Germinal center (tissue), 1 donor: Measurements from ENCODE around the gene FAM234B.
"Not testable (repeated sequence)": the region's sequence is repeated elsewhere in the genome, so short reads cannot be mapped to it uniquely, and the experiment has no call there.

ENCODE experiments used
- DNase-seq: peaks from one replicate; pipeline ENCODE4 v3.0.0; 2012; ENCODE audit warnings: mixed read lengths, low spot score

The FAM234B gene

DNA sequence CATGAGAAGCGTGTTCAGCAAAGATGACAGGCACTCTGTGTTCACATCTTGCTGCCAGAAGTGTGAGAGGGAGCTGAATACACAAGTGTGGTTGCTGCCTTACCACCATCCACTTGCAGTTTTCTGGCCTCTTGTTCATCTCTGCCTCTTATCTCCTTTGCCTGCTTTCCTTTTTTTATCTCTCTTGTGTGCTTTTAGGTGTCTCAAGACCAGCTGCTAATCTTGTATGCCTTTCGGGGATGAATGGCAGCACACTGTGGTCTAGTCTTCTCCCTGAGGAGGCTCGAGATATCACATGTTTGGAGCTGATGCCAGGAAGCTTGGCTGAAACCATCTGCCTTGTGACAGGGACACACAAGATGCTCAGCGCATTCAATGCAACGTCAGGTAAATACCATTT lies 17.2 kb downstream of the FAM234B start:
- DNase-seq = no peak

DNA sequence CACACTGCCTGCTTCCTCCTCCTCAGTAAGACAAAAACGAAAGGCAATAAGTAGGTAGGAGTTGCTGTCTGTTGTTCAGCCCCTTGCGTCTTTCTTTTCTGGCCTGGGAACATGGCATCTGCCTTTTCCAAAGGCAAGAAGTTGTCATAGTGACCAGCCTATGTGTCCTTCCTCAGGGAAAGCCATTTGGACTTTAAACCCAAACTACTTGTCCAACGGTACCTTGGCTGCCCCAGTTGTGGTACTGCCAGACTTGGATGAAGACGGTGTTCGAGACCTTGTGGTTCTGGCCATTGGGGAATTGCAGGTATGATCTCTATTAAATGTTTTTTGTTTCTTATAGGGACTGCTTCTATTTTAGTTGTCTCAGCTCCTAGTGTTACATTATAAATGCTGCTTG lies 18.5 kb downstream of the FAM234B start:
- no peak for DNase-seq

DNA sequence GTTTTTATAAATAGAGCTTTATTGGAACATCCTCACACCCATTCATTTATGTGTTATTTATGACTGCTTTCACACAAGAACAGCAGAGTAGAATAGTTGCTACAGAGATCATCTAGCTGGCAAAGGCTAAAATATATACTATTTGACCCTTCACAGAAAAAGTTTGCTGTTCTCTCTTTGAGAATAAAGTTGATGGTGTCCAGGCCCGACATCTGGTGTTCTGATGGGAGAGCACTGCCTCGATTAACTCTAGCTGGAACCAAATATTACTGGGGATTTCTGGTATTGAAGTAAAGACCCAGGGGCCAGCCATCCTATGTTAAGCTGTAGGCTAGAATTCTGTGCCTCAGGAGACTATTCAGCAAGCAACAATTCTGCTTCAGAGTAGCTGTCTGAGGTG lies 21.8 kb downstream of the FAM234B start:
- no peak for DNase-seq

DNA sequence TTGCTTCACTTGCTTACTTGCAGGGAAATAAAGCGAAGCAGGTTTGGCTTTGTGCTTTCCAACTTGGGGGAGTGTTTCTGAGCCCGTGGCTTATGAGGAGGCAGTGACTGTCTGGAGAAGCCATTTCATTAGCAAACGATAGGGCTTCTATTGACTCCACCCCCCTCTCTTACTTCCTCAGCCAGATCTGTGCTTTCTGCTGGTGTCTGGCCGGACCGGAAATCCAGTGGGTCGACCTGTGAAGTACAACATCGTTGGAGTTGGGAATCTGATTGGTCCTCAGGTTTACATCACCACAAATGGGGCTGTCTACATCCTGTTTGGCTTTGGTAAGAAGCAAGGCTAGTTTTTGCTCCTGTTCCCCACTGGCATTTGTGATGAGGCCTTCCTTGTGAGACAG lies 22.3 kb downstream of the FAM234B start:
- DNase-seq = no peak

DNA sequence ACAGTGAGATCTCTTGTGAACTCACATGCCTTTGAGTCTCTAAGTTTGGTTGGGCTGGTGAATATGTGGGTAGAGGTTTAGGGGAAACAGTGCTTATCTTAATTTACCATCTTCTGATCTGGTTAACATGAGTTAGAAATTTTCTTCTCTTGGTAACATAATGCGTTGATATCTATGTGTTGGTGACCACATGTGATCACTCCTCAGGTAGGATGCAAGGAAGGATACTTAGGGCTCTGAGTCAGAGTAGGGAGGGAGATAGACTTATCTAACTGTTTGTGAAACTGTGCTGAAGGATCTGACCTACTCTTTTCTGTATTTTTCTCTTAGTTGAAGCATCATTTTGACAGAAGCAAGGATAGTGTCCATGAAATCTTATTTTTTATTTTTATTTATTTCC lies 23.1 kb downstream of the FAM234B start:
- DNase-seq = no peak

DNA sequence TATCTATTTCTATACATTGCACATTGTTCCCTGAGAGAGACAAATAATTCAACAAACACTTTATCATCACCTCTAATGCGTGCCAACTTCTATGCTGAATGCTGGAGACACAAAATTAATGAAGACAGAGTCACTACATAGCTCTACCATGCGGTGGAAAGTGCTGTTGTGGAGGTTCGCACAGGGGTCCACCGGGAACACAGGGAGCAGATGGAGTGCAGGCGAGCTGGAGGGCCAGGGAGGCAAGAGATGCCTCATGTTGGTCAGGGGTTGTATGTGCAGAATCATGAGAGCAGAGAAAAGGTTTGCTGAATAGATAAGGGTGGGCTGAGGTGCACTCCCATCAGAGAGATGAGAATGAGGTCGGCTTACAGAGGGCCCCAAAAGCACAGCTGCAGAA lies 25.2 kb downstream of the FAM234B start:
- no peak for DNase-seq

DNA sequence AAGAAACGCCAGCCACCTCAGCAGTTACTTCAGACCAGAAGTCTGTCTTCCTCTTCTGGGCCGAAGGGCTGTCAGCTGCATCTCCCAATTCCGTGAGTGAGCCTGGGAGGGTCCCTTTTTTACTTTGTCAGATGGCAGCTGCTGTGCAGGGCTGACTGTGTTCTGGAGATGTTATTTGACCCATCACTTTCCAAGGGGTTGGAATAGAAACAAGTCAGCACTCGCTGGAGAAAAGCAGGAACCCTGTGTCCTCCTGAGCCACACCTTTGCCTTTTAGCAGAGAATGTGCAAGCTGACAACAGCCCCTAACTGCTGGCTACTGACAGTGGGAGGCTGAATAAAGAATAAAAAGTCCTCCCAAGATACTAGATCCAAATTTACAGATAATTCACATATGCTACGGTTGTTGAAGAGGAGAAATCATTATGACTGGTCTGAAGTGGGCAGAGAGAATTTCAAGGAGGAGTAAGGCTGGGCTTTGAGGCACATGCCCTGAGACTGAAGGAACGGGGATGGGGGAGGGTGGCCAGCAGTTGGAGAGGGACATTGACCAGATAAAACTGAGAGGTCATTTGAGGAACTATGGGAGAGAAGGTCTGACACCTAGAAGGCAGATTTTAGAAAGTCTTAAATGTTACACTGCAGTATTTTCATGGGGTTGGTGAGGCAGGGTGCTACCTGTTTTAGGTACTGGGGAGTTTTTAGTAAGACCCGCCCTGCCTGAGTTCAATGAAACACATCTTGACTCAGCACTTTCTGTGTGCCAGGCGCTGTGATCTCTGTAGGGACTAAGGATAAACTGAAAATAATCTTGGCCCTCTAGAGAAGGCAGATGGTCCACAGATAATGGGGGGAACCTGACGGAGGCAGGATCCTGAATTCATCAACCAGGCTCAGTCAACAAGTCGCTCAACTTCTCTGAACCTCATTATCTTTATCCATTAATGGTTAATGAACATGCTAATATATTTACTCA lies 27.4 kb downstream of the FAM234B start:
- no peak for DNase-seq

DNA sequence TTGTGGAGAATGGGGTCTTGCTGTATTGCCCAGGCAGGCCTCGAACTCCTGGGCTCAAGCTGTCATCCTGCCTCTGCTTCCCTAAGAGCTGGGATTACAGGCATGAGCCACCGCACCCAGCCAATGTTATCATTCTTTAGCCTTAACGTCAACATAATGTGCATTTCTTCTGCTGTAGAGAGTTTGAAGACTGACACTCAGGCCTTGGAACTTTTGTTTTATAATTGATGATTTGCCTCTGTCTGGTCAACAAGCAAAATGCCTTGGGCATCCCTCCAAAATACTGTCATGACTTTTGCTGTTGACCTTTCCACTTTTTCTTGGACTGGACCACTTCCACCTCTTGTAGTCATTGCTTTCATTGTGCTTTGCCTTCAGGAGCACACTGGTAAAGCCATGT lies 29.0 kb downstream of the FAM234B start:
- DNase-seq = no peak

DNA sequence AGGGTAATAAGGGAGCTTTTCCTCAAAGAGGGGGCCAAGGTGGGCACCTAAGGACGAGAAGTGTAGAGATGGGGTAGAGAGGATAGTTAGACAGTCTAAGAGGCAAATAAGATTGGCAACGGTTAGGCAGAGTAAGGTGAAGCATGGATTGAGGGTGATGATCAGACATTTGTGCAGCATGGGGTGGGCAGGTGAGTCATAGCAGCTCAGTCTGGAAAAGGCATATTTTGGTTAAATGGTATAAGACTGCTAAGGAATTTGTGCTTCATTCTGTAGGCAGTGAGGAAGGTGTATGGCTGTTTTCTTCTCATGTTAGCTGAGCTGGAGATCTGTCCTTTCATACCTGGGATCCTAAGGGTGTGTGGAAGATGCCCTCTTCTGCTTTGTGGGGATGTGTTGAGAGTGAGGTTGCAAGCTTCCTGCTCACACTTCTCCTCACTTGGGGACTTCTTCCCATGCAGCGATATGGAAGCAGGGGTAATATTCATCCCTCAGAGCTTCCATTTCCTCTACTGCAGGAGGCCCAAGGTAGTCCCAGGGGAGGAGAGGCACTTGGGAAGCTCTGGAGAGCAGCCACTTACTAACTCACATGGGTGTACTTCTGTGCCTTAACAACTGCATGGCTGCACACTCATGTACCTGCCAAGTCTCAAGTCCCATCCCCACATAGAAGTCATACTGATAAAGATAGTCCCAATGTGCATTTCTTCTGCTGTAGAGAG lies 30.4 kb downstream of the FAM234B start:
- DNase-seq = no peak

DNA sequence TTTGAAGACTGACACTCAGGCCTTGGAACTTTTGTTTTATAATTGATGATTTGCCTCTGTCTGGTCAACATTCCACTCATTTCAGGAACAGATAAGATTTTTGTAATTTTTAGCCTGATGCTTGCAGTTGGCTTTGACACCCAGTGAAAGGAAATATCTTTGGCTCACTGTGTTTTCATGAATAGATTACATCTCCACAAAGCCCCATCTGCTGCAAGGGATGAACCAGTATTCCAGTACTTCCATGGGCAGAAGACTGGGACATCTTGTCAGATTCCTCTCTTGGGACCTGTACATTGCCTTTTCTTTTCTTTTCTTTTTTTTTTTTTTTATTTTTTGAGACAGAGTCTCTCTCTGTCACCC lies 30.9 kb downstream of the FAM234B start:
- no peak for DNase-seq

DNA sequence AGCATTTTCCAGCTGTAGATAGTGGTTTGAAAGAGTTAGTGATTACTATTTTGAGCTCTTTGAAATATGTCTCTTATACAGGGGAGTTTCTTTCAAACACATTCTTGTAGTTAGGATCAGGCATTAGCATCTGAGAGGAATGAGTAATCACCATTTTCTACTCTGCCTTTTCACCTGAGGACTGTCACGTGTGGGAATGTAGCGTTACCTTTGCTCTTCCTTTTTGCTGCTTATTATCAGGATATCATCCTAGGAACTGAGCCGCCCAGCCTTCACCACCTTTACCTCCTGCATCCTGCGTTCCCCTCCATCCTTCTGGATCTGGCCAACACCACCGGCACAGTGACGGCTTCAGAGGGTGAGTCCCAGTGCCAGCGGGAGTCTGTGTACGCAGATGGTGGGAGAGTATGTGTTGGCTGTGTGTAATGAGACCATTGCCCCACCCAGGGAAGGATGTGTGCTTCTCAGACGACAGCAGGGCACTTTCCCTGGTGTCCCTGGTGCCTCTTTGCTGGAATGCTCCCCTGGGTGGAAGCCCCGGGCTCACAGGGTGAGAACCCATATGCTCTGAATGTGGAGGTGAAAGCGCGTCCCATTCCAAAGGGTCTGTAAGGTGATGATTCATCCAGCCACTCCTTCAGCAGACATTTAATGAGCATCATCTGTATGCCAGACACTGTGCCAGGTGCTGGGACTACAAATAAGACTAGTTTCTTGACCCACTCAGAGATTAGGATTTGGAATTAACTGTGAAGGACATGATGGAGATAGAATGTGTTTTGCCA lies 31.8 kb downstream of the FAM234B start:
- DNase-seq = no peak

DNA sequence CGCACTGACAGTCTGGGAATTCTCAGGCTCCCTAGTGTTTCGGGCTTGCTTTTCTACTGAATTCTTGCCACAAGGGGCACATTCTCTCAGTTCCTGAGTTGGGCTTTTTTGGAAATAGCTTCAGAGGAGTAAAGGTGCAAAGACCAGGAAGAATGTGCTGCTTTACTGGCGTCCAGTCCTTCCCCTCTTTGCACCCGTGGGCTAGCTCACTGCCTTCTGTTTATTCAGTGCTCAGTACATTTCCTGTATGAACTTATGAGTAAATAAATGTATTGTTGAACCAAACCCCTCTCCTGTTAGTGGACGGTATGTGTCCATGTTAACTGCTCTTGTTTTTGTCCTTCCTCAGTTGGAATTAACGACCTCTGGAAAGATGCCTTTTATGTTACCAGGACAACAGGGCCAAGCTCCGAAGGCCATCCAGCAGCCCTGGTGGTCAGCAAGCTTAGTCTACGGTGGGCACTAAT lies 35.3 kb downstream of the FAM234B start:
- DNase-seq = no peak

DNA sequence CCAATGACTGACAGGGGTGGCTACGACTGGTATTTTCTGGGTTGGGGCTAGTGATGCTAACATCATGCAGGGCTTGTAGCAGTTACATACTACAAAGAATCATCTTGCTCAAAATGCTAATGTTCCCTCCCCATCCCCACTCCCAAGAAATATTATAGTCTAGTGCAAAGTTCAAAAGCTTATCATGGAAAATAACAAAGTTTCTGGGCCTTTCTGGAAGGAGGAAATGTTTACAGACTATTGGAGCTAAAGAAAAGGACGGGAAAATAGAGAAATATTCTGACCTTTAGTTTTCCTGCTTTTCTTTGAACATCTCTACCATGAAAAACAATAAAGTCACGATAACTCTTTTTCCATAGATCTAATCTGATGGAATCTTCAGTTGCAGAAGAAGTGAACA lies 36.1 kb downstream of the FAM234B start:
- no peak for DNase-seq

DNA sequence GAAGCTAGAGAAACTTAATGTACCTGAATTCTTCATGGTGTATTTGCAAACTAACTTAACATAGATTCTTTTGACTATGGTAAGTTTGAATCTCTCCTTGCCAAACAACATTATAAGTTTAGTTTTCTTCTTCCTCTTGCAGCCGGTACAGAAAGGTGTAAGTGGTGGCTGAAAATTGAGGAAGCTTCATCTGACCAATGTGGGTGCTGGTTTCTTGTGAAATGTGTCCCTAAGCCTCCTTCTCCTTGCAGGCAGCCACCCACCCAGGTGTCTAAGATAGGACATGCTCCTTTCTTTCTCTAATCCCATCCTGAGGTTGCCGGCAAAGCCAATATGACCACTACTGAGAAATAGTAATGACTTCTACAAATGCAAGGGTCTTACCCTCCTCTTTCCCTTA lies 38.7 kb downstream of the FAM234B start:
- DNase-seq = no peak

DNA sequence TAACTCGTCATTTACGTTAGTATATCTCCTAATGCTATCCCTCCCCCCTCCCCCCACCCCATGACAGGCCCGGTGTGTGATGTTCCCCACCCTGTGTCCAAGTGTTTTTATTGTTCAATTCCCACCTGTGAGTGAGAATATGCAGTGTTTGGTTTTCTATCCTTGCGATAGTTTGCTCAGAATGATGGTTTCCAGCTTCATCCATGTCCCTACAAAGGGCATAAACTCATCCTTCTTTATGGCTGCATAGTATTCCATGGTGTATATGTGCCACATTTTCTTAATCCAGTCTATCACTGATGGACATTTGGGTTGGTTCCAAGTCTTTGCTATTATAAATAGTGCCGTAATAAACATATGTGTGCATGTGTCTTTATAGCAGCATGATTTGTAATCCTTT lies 39.5 kb downstream of the FAM234B start:
- DNase-seq = not testable (repeated sequence)

DNA sequence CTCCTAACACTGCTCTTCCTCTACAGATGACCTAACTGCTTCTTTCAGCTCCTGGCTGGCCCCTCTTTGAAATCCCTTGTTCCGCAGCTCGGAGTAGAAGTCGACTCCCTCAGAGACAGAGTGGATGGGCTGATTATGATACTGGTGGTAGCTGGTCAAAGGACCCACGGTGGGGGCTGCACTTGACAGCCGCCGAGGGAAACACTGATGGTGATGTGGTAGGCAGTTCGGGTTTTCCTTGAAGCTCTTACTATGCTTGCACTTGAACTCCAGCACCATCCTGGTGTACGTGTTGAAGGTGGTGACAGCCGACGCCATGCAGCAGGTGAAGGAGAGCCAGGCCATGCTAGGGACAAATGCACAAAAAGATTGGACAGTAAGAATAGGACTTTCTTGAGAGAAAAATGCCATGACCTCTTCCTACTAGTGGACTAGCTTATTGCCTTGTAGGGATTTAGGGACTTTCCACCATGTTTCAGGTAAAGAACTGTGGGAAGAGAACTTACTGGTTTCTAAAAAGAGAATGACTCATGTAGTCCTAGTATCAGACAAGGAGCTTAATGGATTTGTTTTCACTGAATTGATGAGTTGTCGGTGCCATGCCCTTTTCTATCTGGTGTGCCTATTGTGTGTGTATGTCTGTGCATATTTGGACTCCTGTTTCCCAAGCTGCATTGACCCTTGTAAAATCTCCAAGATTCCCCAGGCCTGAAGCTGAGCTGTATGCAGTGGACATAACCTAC lies 40.9 kb downstream of the FAM234B start:
- DNase-seq = no peak

DNA sequence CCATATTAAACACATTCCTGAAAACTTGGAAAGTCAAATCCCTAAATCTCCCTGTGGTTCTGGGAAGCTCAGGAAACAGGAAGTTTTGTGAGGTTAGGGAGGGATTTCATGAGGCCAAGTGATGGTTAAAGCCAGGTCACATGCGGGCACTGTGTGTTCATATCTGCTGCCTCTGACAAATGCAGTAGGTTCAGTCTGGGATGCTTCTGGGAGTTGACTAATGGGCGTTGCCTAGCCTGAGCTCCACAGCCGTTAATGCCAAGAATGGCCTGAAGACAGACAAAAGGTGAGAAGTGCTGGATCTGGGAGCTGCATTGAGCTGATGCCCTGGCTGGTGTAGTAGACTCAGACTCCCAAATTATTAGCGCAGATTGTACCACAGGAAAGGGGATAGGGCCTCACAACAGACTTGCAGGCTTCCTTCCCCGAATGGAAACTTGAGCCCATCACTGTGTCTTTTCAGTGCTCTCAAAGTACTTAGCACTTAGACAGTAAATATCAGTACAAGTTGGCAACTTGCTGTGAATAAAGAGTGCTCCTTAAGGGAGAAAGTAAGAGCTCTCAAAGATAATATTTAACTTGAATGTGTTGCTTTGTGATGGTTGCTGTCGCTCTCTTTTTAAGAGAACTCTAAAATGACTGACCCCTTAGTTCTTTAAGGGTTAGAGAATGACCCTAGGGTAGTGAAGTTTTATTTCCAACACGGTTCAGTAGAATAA lies 41.9 kb downstream of the FAM234B start:
- DNase-seq = no peak

DNA sequence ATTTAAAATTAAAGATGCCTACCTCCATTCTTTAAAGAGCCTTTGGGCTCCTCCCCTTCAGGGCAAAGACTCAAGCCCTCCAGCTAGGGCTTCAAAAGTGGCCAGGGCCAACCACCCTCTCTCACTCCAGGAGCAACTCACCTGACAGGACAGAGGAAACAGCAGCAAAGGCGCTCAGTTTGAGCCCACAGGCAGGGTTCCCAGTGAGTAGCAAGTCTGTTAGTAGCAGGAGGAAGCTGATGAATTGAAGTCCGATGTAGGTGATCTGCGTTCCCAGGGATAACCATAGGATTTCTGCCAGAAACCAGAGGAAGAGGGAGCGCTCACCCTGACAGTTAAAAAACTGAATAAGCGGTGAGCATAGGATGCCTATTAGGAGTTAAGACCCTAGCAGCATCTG lies 43.6 kb downstream of the FAM234B start:
- DNase-seq = no peak

DNA sequence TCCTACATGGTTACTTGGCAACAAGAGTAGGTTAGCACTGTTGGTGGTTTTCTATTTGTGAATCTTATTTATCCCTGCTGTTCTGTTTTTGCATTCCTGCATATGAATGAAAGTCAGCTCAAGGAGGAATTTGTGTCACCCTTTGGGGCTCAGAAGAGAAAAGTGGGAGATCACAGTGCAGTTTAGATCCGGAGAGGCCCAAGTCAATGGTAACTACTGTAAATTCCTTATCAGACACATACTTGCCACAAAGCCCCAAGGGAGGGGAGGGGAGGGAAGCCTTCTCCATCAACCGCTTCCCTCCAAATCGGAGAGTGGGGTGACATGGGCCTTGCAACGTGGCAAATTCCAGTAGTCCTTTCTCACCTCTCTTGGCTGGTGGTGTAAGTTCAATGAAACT lies 44.3 kb downstream of the FAM234B start:
- no peak for DNase-seq

DNA sequence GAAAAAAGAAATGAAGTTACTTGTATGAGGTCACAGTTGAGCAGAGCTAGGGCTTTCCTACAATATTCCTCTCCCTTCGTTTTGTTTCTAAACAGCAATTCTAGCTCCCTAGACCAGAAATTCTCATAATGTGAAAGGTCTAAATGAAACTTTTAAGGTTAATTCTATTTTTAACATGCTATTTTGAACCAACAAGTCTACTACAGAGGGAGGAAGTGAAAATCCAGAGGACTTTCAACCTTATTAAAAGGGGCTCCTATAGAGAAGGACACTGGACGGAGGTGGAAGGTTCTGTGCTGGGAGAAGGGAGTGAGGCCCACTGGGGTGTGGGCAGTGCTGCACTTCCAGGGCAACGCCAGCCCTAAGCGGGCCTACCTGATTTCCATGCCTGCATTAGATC lies 45.9 kb downstream of the FAM234B start:
- no peak for DNase-seq

DNA sequence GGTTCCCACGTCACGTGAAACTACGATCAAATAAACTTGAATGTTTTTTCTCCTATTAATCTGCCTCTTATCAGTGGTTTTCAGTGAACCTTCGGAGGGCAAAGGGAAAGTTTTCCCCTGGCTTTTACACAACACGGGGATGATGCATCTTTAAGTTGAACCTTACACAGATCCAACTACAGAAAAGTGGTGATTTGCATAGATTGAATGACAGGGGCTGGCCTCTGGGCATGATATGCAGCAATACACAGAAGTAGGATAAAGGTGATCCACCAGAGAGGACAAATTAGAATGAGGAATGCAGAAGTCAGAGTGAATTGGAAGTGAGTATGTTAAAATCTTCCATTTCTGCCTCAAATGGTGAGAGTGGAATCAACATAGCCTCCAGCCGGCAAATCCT lies 47.7 kb downstream of the FAM234B start:
- DNase-seq = no peak
